PC-3 (cell line): Measurements from ENCODE around the gene DTNB. TPM values are rescaled to one million over a fixed set of nuclear protein-coding genes. Genes with fewer than 3 reads are reported as not detected.
A peak's percentile ranks its signal among the peaks of the same experiment; 100 is the strongest.

ENCODE experiments used
- ATAC-seq: fragments of 200-7000 bp; cut with Tn5 transposase; 2 replicates; pipeline ENCODE4 v1.9.1; 2020; ENCODE audit warnings: mild to moderate bottlenecking, moderate library complexity
- BruUV-seq: library from RNA; stranded (reverse); fragments of 400-500 nt; replicated peaks from 2 replicates; lab custom pipeline; 2021; lab: Mats Ljungman, UMichigan
- CTCF ChIA-PET: fragments of 300-600 bp; sonication (Branson Sonifier 250); formaldehyde crosslinking; loops from one replicate; lab custom pipeline; 2022; ENCODE audit warnings: antibody characterized with exemption; lab: Charles Lee
- POLR2A ChIA-PET: fragments of 300-600 bp; sonication (Branson Sonifier 250); formaldehyde crosslinking; loops from one replicate; lab custom pipeline; 2022; ENCODE audit warnings: antibody characterized with exemption; ENCODE audit not compliant: unreplicated experiment; lab: Charles Lee
- DNase-seq: peaks from one replicate; pipeline ENCODE4 v3.0.0-alpha.2; 2015
- H2AFZ ChIP-seq: fragments of 300-600 bp; sonication (generic); 2 replicates; pipeline ENCODE4 v1.6.0; 2016; ENCODE audit warnings: antibody characterized with exemption, low read length
- H3F3A ChIP-seq: fragments of 300-600 bp; sonication (generic); one replicate; pipeline ENCODE4 v1.6.0; 2017; ENCODE audit warnings: antibody characterized with exemption, low read length, control low read depth, mild to moderate bottlenecking; ENCODE audit not compliant: unreplicated experiment
- H3K27ac ChIP-seq: fragments of 300-600 bp; sonication (generic); 2 replicates; pipeline ENCODE4 v1.5.1; 2016; ENCODE audit warnings: mild to moderate bottlenecking, low read length
- H3K27me3 ChIP-seq: fragments of 300-600 bp; sonication (generic); 2 replicates; pipeline ENCODE4 v1.6.1; 2016; ENCODE audit warnings: low read length, mixed read lengths
- H3K36me3 ChIP-seq: fragments of 300-600 bp; sonication (generic); 2 replicates; pipeline ENCODE4 v1.6.1; 2016; ENCODE audit warnings: low read depth, mixed run types, low read length, mixed read lengths
- H3K4me1 ChIP-seq: fragments of 300-600 bp; sonication (generic); 2 replicates; pipeline ENCODE4 v1.5.1; 2016; ENCODE audit warnings: low read length; ENCODE audit not compliant: insufficient read depth
- H3K4me2 ChIP-seq: fragments of 300-600 bp; sonication (generic); 2 replicates; pipeline ENCODE4 v1.6.0; 2016; ENCODE audit warnings: low read length
- H3K4me3 ChIP-seq: fragments of 300-600 bp; sonication (generic); 2 replicates; pipeline ENCODE4 v1.5.1; 2016; ENCODE audit warnings: mild to moderate bottlenecking, low read length, mixed read lengths
- H3K79me2 ChIP-seq: fragments of 300-600 bp; sonication (generic); 2 replicates; pipeline ENCODE4 v1.6.1; 2017; ENCODE audit warnings: low read length, mixed read lengths
- H3K9ac ChIP-seq: fragments of 300-600 bp; sonication (generic); 2 replicates; pipeline ENCODE4 v1.6.0; 2016; ENCODE audit warnings: mild to moderate bottlenecking, low read length
- H3K9me2 ChIP-seq: fragments of 300-600 bp; sonication (generic); replicated peaks from 2 replicates; pipeline ENCODE4 v1.6.1; 2016; ENCODE audit warnings: mixed run types, low read length, mixed read lengths
- H3K9me3 ChIP-seq: fragments of 300-600 bp; sonication (generic); 2 replicates; pipeline ENCODE4 v1.6.1; 2016; ENCODE audit warnings: low read length, mixed read lengths
- H4K20me1 ChIP-seq: fragments of 300-600 bp; sonication (generic); 2 replicates; pipeline ENCODE4 v1.6.1; 2016; ENCODE audit warnings: low read length, mixed read lengths
- EZH2 ChIP-seq: fragments of 300-600 bp; sonication (generic); IDR thresholded peaks from one replicate; pipeline ENCODE4 v1.6.1; 2017; ENCODE audit warnings: antibody characterized with exemption, mild to moderate bottlenecking, low read length; ENCODE audit not compliant: unreplicated experiment
- EZH2phosphoT487 ChIP-seq: fragments of 300-600 bp; sonication (generic); IDR thresholded peaks from 2 replicates; pipeline ENCODE4 v1.6.1; 2018; ENCODE audit warnings: mild to moderate bottlenecking, antibody characterized with exemption, low read length, borderline replicate concordance
- intact Hi-C: fragments of 100-400 bp; cut with micrococcal nuclease; formaldehyde crosslinking; loops from 2 replicates; pipeline ENCODE4 v1.9.0; 2023
- total RNA-seq: library from RNA; depleted of rRNA; stranded (reverse); fragments of >200 nt; gene quantifications from 2 replicates; pipeline ENCODE4 v1.2.3, GENCODE V29; 2014
- TF ChIP-seq, protein P1 (sequence below): fragments of 300-600 bp; sonication (generic); conservative IDR thresholded peaks from 2 replicates; pipeline ENCODE4 v1.5.1; 2017; ENCODE audit warnings: antibody characterized with exemption, low read depth, mild to moderate bottlenecking, low read length

DTNB gene
- total RNA-seq, 1 experiment from 2014 or later: 23.1 TPM

DNA sequence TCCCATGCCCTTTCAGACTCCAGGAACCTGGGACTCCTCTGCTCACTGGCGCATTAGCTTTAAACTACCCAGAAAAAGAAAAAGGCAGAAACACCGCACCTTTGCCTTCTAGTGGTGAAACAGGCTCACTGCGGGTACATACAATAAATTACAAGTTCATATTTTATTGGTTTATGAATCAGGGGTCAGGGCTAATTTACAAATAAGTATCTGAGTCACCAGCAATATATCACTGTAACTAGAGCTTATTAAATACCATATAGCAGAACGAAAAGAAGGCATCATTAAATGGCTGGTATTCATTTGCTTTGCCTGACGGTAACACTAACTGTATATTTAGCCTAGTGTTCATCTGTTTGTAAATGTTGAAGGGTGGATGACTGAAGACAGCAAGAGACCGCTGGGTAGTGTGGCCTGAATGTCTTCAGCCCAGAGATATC is 26.9 kb upstream of the DTNB start:
- ChIA-PET POLR2A (interaction anchor here (0.5 kb wide), 1 partner anchor 45 kb away, joined by 5 read pairs; no protein-coding TSS in a partner anchor), CTCF (interaction anchor here (0.5 to 2.6 kb wide), 10 partner anchors 9 to 1267 kb away, joined by 3 to 19 read pairs (median 4); partner anchors contain the start of gene DTNB)
- no peak overlapping the region for H2AFZ ChIP-seq
- H3K27me3 ChIP-seq: no peaks in the 10 kb centered on the region
- H4K20me1 ChIP-seq: no peaks in the 10 kb centered on the region
- intact Hi-C loops: loop anchor here (1.0 kb wide), 4 partner anchors 9 to 93 kb away; partner anchors contain the start of gene DTNB
- no peak overlapping the region for H3K27ac ChIP-seq
- H3K36me3 ChIP-seq: no peaks in the 10 kb centered on the region
- H3K9ac ChIP-seq: no peak overlapping the region
- H3K9me2 ChIP-seq: no peaks in the 10 kb centered on the region
- no TSS peak for BruUV-seq
- H3K9me3 ChIP-seq: no peaks in the 10 kb centered on the region
- ATAC-seq (peak; percentile 86), DNase-seq (peak; percentile 94)
- no peak overlapping the region; the same call in 1 of the 2 replicates for H3K4me2 ChIP-seq
- H3K79me2 ChIP-seq: no peaks in the 10 kb centered on the region
- H3K4me1 ChIP-seq: peaks cover 32% of the 10 kb centered on the region
- TF ChIP-seq, protein P1, sequence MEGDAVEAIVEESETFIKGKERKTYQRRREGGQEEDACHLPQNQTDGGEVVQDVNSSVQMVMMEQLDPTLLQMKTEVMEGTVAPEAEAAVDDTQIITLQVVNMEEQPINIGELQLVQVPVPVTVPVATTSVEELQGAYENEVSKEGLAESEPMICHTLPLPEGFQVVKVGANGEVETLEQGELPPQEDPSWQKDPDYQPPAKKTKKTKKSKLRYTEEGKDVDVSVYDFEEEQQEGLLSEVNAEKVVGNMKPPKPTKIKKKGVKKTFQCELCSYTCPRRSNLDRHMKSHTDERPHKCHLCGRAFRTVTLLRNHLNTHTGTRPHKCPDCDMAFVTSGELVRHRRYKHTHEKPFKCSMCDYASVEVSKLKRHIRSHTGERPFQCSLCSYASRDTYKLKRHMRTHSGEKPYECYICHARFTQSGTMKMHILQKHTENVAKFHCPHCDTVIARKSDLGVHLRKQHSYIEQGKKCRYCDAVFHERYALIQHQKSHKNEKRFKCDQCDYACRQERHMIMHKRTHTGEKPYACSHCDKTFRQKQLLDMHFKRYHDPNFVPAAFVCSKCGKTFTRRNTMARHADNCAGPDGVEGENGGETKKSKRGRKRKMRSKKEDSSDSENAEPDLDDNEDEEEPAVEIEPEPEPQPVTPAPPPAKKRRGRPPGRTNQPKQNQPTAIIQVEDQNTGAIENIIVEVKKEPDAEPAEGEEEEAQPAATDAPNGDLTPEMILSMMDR: peak; percentile 84
- no peak for TF ChIP-seq EZH2phosphoT487
- no peak overlapping the region for H3K4me3 ChIP-seq
- no peaks in the 10 kb centered on the region for H3F3A ChIP-seq

DNA sequence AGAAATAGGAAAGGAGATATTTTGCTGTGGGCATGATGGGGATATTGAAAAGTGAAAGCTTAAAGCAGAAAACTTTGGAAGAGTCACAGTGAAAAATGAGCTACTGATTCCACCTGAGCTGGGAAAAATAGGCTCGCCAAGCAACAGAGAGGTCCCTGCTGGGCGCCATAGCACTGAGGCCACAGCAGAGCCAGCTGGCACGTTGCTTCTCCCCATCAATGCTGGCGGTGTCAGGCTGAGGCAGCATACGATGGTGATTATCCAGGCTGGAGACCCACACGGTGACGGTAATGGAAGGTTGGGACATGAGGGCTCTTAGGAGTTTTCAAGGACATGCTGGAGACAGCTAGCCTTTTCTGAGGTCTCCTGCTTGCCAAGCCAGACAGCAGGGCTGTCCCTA is 25.8 kb upstream of the DTNB start:
- H3F3A ChIP-seq: no peaks in the 10 kb centered on the region
- TF ChIP-seq, protein P1: no peak
- TF ChIP-seq EZH2phosphoT487 (no peak), EZH2 (no peak)
- ATAC-seq: no peak
- H3K27me3 ChIP-seq: no peaks in the 10 kb centered on the region
- no peaks in the 10 kb centered on the region for H3K9me3 ChIP-seq
- no peak for DNase-seq
- H3K79me2 ChIP-seq: no peaks in the 10 kb centered on the region
- peak overlapping the region; percentile 42 for H3K4me2 ChIP-seq
- peaks cover 32% of the 10 kb centered on the region for H3K4me1 ChIP-seq
- BruUV-seq: no TSS peak
- H3K27ac ChIP-seq: no peak overlapping the region
- H3K9ac ChIP-seq: no peak overlapping the region
- no peaks in the 10 kb centered on the region for H4K20me1 ChIP-seq
- no peaks in the 10 kb centered on the region for H3K36me3 ChIP-seq
- ChIA-PET CTCF (interaction anchor here (1.1 to 2.6 kb wide), 5 partner anchors 9 to 92 kb away, joined by 4 to 19 read pairs (median 7); no protein-coding TSS in a partner anchor), POLR2A (interaction anchor here (1.1 kb wide), 1 partner anchor 34 kb away, joined by 7 read pairs; no protein-coding TSS in a partner anchor)
- no peak overlapping the region for H3K4me3 ChIP-seq
- no peak overlapping the region for H2AFZ ChIP-seq
- intact Hi-C loops: no loop called here
- no peaks in the 10 kb centered on the region for H3K9me2 ChIP-seq

DNA sequence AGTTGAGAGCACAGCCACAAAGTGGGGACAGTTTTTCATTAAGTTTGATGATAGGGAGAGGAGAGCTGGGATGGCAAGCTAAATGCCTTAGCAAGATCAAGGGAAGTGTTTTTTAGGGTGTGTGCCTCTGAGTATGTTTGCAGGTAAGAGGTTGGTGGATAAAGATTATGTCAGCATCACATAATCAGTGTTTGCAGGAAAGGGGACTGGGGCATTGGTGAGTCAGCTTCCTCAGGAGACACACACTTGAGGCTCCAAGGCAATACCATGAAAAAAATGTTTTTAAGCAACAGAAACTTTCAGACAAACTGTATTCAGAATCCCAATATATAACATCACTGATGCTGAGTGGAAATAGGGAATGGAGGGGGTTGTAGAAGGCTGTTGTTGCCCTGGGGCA is 25.4 kb upstream of the DTNB start:
- Histone ChIP-seq H3K4me1 (peaks cover 32% of the 10 kb centered on the region), H2AFZ (no peak overlapping the region), H3K79me2 (no peaks in the 10 kb centered on the region), H3K4me3 (no peak overlapping the region), H3K27ac (0 out of 2 replicates have a peak overlapping the region, but pooled peaks have one; percentile 5), H3F3A (no peaks in the 10 kb centered on the region), H3K27me3 (no peaks in the 10 kb centered on the region), H3K9ac (no peak overlapping the region), H3K9me3 (no peaks in the 10 kb centered on the region), H3K36me3 (no peaks in the 10 kb centered on the region), H3K9me2 (no peaks in the 10 kb centered on the region), H3K4me2 (peak overlapping the region; percentile 42), H4K20me1 (no peaks in the 10 kb centered on the region)
- BruUV-seq: no TSS peak
- TF ChIP-seq, protein P1: no peak
- TF ChIP-seq EZH2phosphoT487 (no peak), EZH2 (no peak)
- DNase-seq: peak; percentile 81
- ChIA-PET CTCF (interaction anchor here (0.7 to 2.6 kb wide), 5 partner anchors 9 to 91 kb away, joined by 3 to 14 read pairs (median 5); no protein-coding TSS in a partner anchor), POLR2A (interaction anchor here (0.7 to 1.1 kb wide), 2 partner anchors 34 to 203 kb away, joined by 7 to 9 read pairs; no protein-coding TSS in a partner anchor)
- peak; percentile 66 for ATAC-seq
- intact Hi-C loops: no loop called here
